Urinary bladder (tissue), 4 donors: ENCODE data around the gene CT47A1. TPM values are rescaled to one million over a fixed set of nuclear protein-coding genes. Genes with fewer than 3 reads are reported as not detected.
"Not testable (repeated sequence)": the region's sequence is repeated elsewhere in the genome, so short reads cannot be mapped to it uniquely, and the experiment has no call there.

ENCODE experiments used
- DNase-seq: peaks from one replicate; pipeline ENCODE4 v3.0.0-alpha.2; 2015; ENCODE audit errors: extremely low spot score
- H3K27ac ChIP-seq: one replicate; pipeline ENCODE4 v1.5.1; 2013; ENCODE audit warnings: low read depth, mild to moderate bottlenecking, moderate library complexity
- H3K36me3 ChIP-seq: one replicate; pipeline ENCODE4 v1.6.1; 2013; ENCODE audit warnings: mild to moderate bottlenecking, moderate library complexity; ENCODE audit not compliant: insufficient read depth
- H3K4me1 ChIP-seq: one replicate; pipeline ENCODE4 v1.6.1; 2013; ENCODE audit warnings: mild to moderate bottlenecking, moderate library complexity; ENCODE audit not compliant: insufficient read depth
- H3K4me3 ChIP-seq: one replicate; pipeline ENCODE4 v1.5.1; 2013; ENCODE audit warnings: low read depth, low read length
- WGBS: extraction: QIAGEN DNeasy Blood & Tissue Kit; methylation state at CpG from one replicate; pipeline ENCODE4 v1.1.7; 2013; 5-methylcytosine and 5-hydroxymethylcytosine counted together
- polyA plus RNA-seq: library from polyadenylated mRNA; stranded (reverse); fragments of 200-250 nt; gene quantifications from one replicate; pipeline ENCODE4 v1.2.3, GENCODE V29; 2013
- total RNA-seq: library from RNA; depleted of rRNA; stranded (reverse); fragments of >200 nt; gene quantifications from one replicate; pipeline ENCODE4 v1.2.3, GENCODE V29; 2014
- donor health status: healthy with polysubstance abuse.
- donor health status: healthy.

CT47A1 gene
- total RNA-seq (not detected), polyA plus RNA-seq (not detected)

- not testable (repeated sequence) for H3K4me1 ChIP-seq, H3K36me3 ChIP-seq, H3K4me3 ChIP-seq, H3K27ac ChIP-seq, DNase-seq
- WGBS: no CpG with 5 or more reads among the region's 8 CpGs
Measured at GRCh38 chrX:120985660-120986059, at the start of gene CT47A1. Gene CT47A1 (minus strand): TSS chrX:120985760. CDS start chrX:120985529, 231 bp downstream.

- H3K27ac ChIP-seq: no peak overlapping the region
- no peaks in the 10 kb centered on the region for H3K36me3 ChIP-seq
- 65% methylated on average over 2 of the region's 2 CpGs for WGBS
- no peak for DNase-seq
- no peaks in the 10 kb centered on the region for H3K4me1 ChIP-seq
- no peak overlapping the region for H3K4me3 ChIP-seq
Measured at GRCh38 chrX:121032531-121032930, 47.0 kb upstream of the CT47A1 start.

GRCh38 chrX:121030083-121030482 lies 44.5 kb upstream of the CT47A1 start:
- Histone ChIP-seq H3K36me3 (no peaks in the 10 kb centered on the region), H3K4me3 (no peak overlapping the region), H3K4me1 (no peaks in the 10 kb centered on the region), H3K27ac (no peak overlapping the region)
- no peak for DNase-seq
- WGBS: 98% methylated on average over 4 of the region's 4 CpGs

GRCh38 chrX:121028419-121028818 lies 42.9 kb upstream of the CT47A1 start:
- Histone ChIP-seq H3K36me3 (no peaks in the 10 kb centered on the region), H3K27ac (no peak overlapping the region), H3K4me3 (no peak overlapping the region), H3K4me1 (no peaks in the 10 kb centered on the region)
- DNase-seq: no peak
- WGBS: 58% methylated on average over 1 of the region's 1 CpG

GRCh38 chrX:121014826-121015225 lies 29.3 kb upstream of the CT47A1 start:
- 79% methylated on average over 2 of the region's 2 CpGs for WGBS
- Histone ChIP-seq H3K36me3 (no peaks in the 10 kb centered on the region), H3K4me1 (no peaks in the 10 kb centered on the region), H3K4me3 (no peak overlapping the region), H3K27ac (no peak overlapping the region)
- no peak for DNase-seq

- no peak overlapping the region for H3K27ac ChIP-seq
- no peaks in the 10 kb centered on the region for H3K4me1 ChIP-seq
Measured at GRCh38 chrX:121013897-121014455, 28.4 kb upstream of the CT47A1 start.

GRCh38 chrX:121011254-121011653 lies 25.7 kb upstream of the CT47A1 start:
- no peak overlapping the region for H3K27ac ChIP-seq
- H3K36me3 ChIP-seq: no peaks in the 10 kb centered on the region
- no peaks in the 10 kb centered on the region for H3K4me1 ChIP-seq
- 68% methylated on average over 7 of the region's 7 CpGs for WGBS
- no peak overlapping the region for H3K4me3 ChIP-seq
- DNase-seq: no peak

More at GRCh38 chrX:121013897-121014455, 28.4 kb upstream of the CT47A1 start:
- H3K4me3 ChIP-seq: no peak overlapping the region
- H3K36me3 ChIP-seq: no peaks in the 10 kb centered on the region
- no peak for DNase-seq

- no peaks in the 10 kb centered on the region for H3K4me1 ChIP-seq
- no peak for DNase-seq
- WGBS: 58% methylated on average over 4 of the region's 4 CpGs
- no peaks in the 10 kb centered on the region for H3K36me3 ChIP-seq
- no peak overlapping the region for H3K4me3 ChIP-seq
- no peak overlapping the region for H3K27ac ChIP-seq
Measured at GRCh38 chrX:121010218-121010617, 24.7 kb upstream of the CT47A1 start.

- no peaks in the 10 kb centered on the region for H3K4me1 ChIP-seq
- 65% methylated on average over 3 of the region's 3 CpGs for WGBS
- no peaks in the 10 kb centered on the region for H3K36me3 ChIP-seq
- no peak for DNase-seq
- H3K4me3 ChIP-seq: no peak overlapping the region
- no peak overlapping the region for H3K27ac ChIP-seq
Measured at GRCh38 chrX:121009764-121010163, 24.2 kb upstream of the CT47A1 start.

GRCh38 chrX:121008920-121009319 lies 23.4 kb upstream of the CT47A1 start:
- H3K36me3 ChIP-seq: no peaks in the 10 kb centered on the region
- no peak for DNase-seq
- H3K27ac ChIP-seq: no peak overlapping the region
- WGBS: 79% methylated on average over 1 of the region's 1 CpG
- H3K4me3 ChIP-seq: no peak overlapping the region
- no peaks in the 10 kb centered on the region for H3K4me1 ChIP-seq

GRCh38 chrX:121000589-121000988 lies 15.0 kb upstream of the CT47A1 start:
- no peak overlapping the region for H3K27ac ChIP-seq
- H3K4me1 ChIP-seq: no peaks in the 10 kb centered on the region
- no peak for DNase-seq
- 52% methylated on average over 4 of the region's 4 CpGs for WGBS
- no peaks in the 10 kb centered on the region for H3K36me3 ChIP-seq
- H3K4me3 ChIP-seq: no peak overlapping the region

GRCh38 chrX:120999413-120999812 lies 13.9 kb upstream of the CT47A1 start:
- Histone ChIP-seq H3K4me1 (no peaks in the 10 kb centered on the region), H3K27ac (no peak overlapping the region), H3K36me3 (no peaks in the 10 kb centered on the region), H3K4me3 (no peak overlapping the region)
- 89% methylated on average over 3 of the region's 3 CpGs for WGBS
- DNase-seq: no peak

GRCh38 chrX:120956500-120956899 lies 29.1 kb downstream of the CT47A1 start, which contains the start of gene CT47A7:
Gene CT47A7 (minus strand): TSS chrX:120956600. CDS start chrX:120956345, 255 bp downstream.
- H3K36me3 ChIP-seq, H3K4me1 ChIP-seq, DNase-seq, H3K27ac ChIP-seq, H3K4me3 ChIP-seq: not testable (repeated sequence)
- WGBS: no CpG with 5 or more reads among the region's 7 CpGs
